Hepatocyte (in vitro differentiated cells): ENCODE results near the gene SBK2. TPM values are rescaled to one million over a fixed set of nuclear protein-coding genes. Genes with fewer than 3 reads are reported as not detected.

ENCODE experiments used
- DNase-seq: peaks from one replicate; pipeline ENCODE4 v3.0.0-alpha.2; 2016; ENCODE audit warnings: low spot score
- H2AFZ ChIP-seq: fragments of 200-600 bp; sonication (generic); 2 replicates; pipeline ENCODE4 v1.6.0; 2016; ENCODE audit warnings: antibody characterized with exemption, mild to moderate bottlenecking
- H3K27ac ChIP-seq: fragments of 200-600 bp; sonication (generic); 2 replicates; pipeline ENCODE4 v1.5.1; 2016; ENCODE audit warnings: mild to moderate bottlenecking
- H3K27me3 ChIP-seq: fragments of 200-600 bp; sonication (generic); 2 replicates; pipeline ENCODE4 v1.6.1; 2016
- H3K36me3 ChIP-seq: fragments of 200-600 bp; sonication (generic); replicated peaks from 2 replicates; pipeline ENCODE4 v1.5.1; 2016; ENCODE audit warnings: low read depth; ENCODE audit not compliant: insufficient read depth
- H3K4me1 ChIP-seq: fragments of 200-600 bp; sonication (generic); 2 replicates; pipeline ENCODE4 v1.5.1; 2016; ENCODE audit warnings: mild to moderate bottlenecking, moderate library complexity; ENCODE audit not compliant: insufficient read depth
- H3K4me2 ChIP-seq: fragments of 200-600 bp; sonication (generic); 2 replicates; pipeline ENCODE4 v1.6.0; 2016
- H3K4me3 ChIP-seq: fragments of 200-600 bp; sonication (generic); 2 replicates; pipeline ENCODE4 v1.5.1; 2016; ENCODE audit warnings: mild to moderate bottlenecking
- H3K79me2 ChIP-seq: fragments of 200-600 bp; sonication (generic); 2 replicates; pipeline ENCODE4 v1.6.0; 2017; ENCODE audit warnings: mild to moderate bottlenecking
- H3K9me2 ChIP-seq: fragments of 200-600 bp; sonication (generic); replicated peaks from 2 replicates; pipeline ENCODE4 v1.6.0; 2017; ENCODE audit warnings: mild to moderate bottlenecking; ENCODE audit not compliant: insufficient read depth
- H3K9me3 ChIP-seq: fragments of 200-600 bp; sonication (generic); 2 replicates; pipeline ENCODE4 v1.5.1; 2016; ENCODE audit warnings: low read depth, mild to moderate bottlenecking
- H4K20me1 ChIP-seq: fragments of 200-600 bp; sonication (generic); 2 replicates; pipeline ENCODE4 v1.6.0; 2016; ENCODE audit warnings: mild to moderate bottlenecking; ENCODE audit not compliant: insufficient read depth, poor library complexity, severe bottlenecking
- CTCF ChIP-seq: fragments of 200-600 bp; sonication (generic); IDR thresholded peaks from 2 replicates; pipeline ENCODE4 v1.5.1; 2016; ENCODE audit warnings: antibody characterized with exemption, mild to moderate bottlenecking; ENCODE audit not compliant: poor library complexity
- EZH2 ChIP-seq: fragments of 200-600 bp; sonication (generic); IDR thresholded peaks from 2 replicates; pipeline ENCODE4 v1.6.1; 2016; ENCODE audit warnings: antibody characterized with exemption, mild to moderate bottlenecking, borderline replicate concordance
- EZH2phosphoT487 ChIP-seq: fragments of 200-600 bp; sonication (generic); IDR thresholded peaks from one replicate; pipeline ENCODE4 v1.6.1; 2018; ENCODE audit warnings: antibody characterized with exemption, mild to moderate bottlenecking, low read depth, moderate library complexity; ENCODE audit not compliant: unreplicated experiment, severe bottlenecking
- WGBS: methylation state at CpG from one replicate; pipeline ENCODE4 v1.1.6; 2016; ENCODE audit warnings: low lambda C conversion rate; ENCODE audit errors: missing lambda C conversion rate; 5-methylcytosine and 5-hydroxymethylcytosine counted together
- polyA plus RNA-seq: library from polyadenylated mRNA; unstranded; fragments of >200 nt; fragmentation: Nextera tagmentation; extraction: Ambion mirVana; gene quantifications from 2 replicates; pipeline ENCODE4 v1.2.1, GENCODE V29; 2016
- total RNA-seq: library from RNA; depleted of rRNA; stranded (reverse); fragments of >200 nt; gene quantifications from 2 replicates; pipeline ENCODE4 v1.2.3, GENCODE V29; 2014

The SBK2 gene
- total and polyA plus RNA-seq, 2 experiments from 2014 or later = 0.30 to 0.51 TPM

- no peak overlapping the region for H3K4me3 ChIP-seq
- no peak overlapping the region for H3K4me2 ChIP-seq
- no peak for DNase-seq
- TF ChIP-seq CTCF (no peak), EZH2phosphoT487 (no peak), EZH2 (no peak)
- no peaks in the 10 kb centered on the region for H3K9me2 ChIP-seq
- no peak overlapping the region for H3K27ac ChIP-seq
- no peaks in the 10 kb centered on the region for H4K20me1 ChIP-seq
- no peaks in the 10 kb centered on the region for H3K36me3 ChIP-seq
- H3K27me3 ChIP-seq = no peaks in the 10 kb centered on the region
- H2AFZ ChIP-seq = no peak overlapping the region
- peaks cover 12% of the 10 kb centered on the region for H3K4me1 ChIP-seq
- no peaks in the 10 kb centered on the region for H3K79me2 ChIP-seq
- 95% methylated on average over 9 of the region's 9 CpGs for WGBS
- H3K9me3 ChIP-seq = no peaks in the 10 kb centered on the region
Observed at GRCh38 chr19:55554302-55554701, 17.4 kb upstream of the SBK2 start.

- H3K9me2 ChIP-seq = no peaks in the 10 kb centered on the region
- no peaks in the 10 kb centered on the region for H3K9me3 ChIP-seq
- H3K27me3 ChIP-seq = no peaks in the 10 kb centered on the region
- peaks cover 12% of the 10 kb centered on the region for H3K4me1 ChIP-seq
- no peaks in the 10 kb centered on the region for H3K79me2 ChIP-seq
- peak overlapping the region; percentile 43 for H3K27ac ChIP-seq
- TF ChIP-seq EZH2 (no peak), EZH2phosphoT487 (no peak), CTCF (no peak)
- DNase-seq = no peak
- 53% methylated on average over 9 of the region's 13 CpGs for WGBS
- H4K20me1 ChIP-seq = no peaks in the 10 kb centered on the region
- H3K4me2 ChIP-seq = peak overlapping the region; percentile 27
- H3K4me3 ChIP-seq = no peak overlapping the region
- H2AFZ ChIP-seq = peak overlapping the region; percentile 12
- no peaks in the 10 kb centered on the region for H3K36me3 ChIP-seq
Observed at GRCh38 chr19:55553217-55554182, 16.6 kb upstream of the SBK2 start.

- Histone ChIP-seq H3K4me3 (no peak overlapping the region), H3K9me2 (no peaks in the 10 kb centered on the region), H2AFZ (no peak overlapping the region), H3K9me3 (no peaks in the 10 kb centered on the region), H3K4me2 (peak overlapping the region; percentile 27), H3K27me3 (no peaks in the 10 kb centered on the region), H3K4me1 (peaks cover 12% of the 10 kb centered on the region), H3K27ac (peak overlapping the region; percentile 43), H3K79me2 (no peaks in the 10 kb centered on the region), H3K36me3 (no peaks in the 10 kb centered on the region), H4K20me1 (no peaks in the 10 kb centered on the region)
- WGBS = 56% methylated on average over 13 of the region's 13 CpGs
- peak; percentile 38 for DNase-seq
- TF ChIP-seq EZH2 = no peak
- no peak for TF ChIP-seq EZH2phosphoT487
- no peak for TF ChIP-seq CTCF
Observed at GRCh38 chr19:55552620-55553019, 15.7 kb upstream of the SBK2 start.
